Endothelial cell of umbilical vein (primary cell): Measurements from ENCODE around the gene ADAMTS12. TPM values are rescaled to one million over a fixed set of nuclear protein-coding genes. Genes with fewer than 3 reads are reported as not detected.

Experiments
- BruUV-seq: library from RNA; stranded (reverse); fragments of 400-500 nt; replicated peaks from 2 replicates; lab custom pipeline; 2021; lab: Mats Ljungman, UMichigan
- CTCF ChIA-PET: fragments of 300-600, 350-600 bp; sonication (Branson Sonifier 250); formaldehyde crosslinking; loops from one replicate; lab custom pipeline; 2021; ENCODE audit warnings: antibody characterized with exemption, inconsistent platforms; lab: Charles Lee
- POLR2A ChIA-PET: fragments of 300-600, 350-600 bp; sonication (Branson Sonifier 250); formaldehyde crosslinking; loops from one replicate; lab custom pipeline; 2021; ENCODE audit warnings: antibody characterized with exemption, inconsistent platforms; lab: Charles Lee
- DNase-seq: peaks from one replicate; pipeline ENCODE4 v3.0.0-alpha.2; 2011; ENCODE audit warnings: low read depth, low spot score
- FAIRE-seq: peaks from 2 replicates; lab custom pipeline; 2011; peaks lifted over from hg19 to GRCh38; lab: Jason Lieb, UNC
- H2AFZ ChIP-seq: 2 replicates; pipeline ENCODE4 v1.6.0; 2012; ENCODE audit warnings: low read depth, low read length, control low read depth, inconsistent platforms
- H3K27ac ChIP-seq: 2 replicates; pipeline ENCODE4 v1.5.1; 2011; ENCODE audit warnings: low read depth, mild to moderate bottlenecking, control low read depth, low read length, moderate library complexity; ENCODE audit not compliant: insufficient read depth
- H3K27me3 ChIP-seq, 2 experiments: 2 replicates each; pipeline versions ENCODE4 v1.6.0 to v1.6.1; 2011; ENCODE audit warnings: low read length in 2 of 2, mixed read lengths in 1 of 2; ENCODE audit not compliant: control insufficient read depth in 2 of 2, insufficient read depth in 2 of 2
- H3K36me3 ChIP-seq, 2 experiments: 2 replicates in 1 of 2; 3 replicates in 1 of 2; pipeline ENCODE4 v1.5.1; 2011; ENCODE audit warnings: low read length in 2 of 2, mild to moderate bottlenecking in 1 of 2, moderate library complexity in 1 of 2; ENCODE audit not compliant: control insufficient read depth in 2 of 2, insufficient read depth in 2 of 2; ENCODE audit errors: extremely low read depth in 1 of 2
- H3K4me1 ChIP-seq: 3 replicates; pipeline ENCODE4 v1.5.1; 2011; ENCODE audit warnings: mild to moderate bottlenecking, low read length; ENCODE audit not compliant: control insufficient read depth, insufficient read depth; ENCODE audit errors: extremely low read depth
- H3K4me2 ChIP-seq: 2 replicates; pipeline ENCODE4 v1.6.1; 2011; ENCODE audit warnings: low read length, control low read depth, mixed read lengths; ENCODE audit not compliant: insufficient read depth
- H3K4me3 ChIP-seq, 3 experiments: fragments of 200-600 bp in 1 of 3; sonication (generic), shearing (Covaris generic) in 1 of 3; replicated peaks in 1 of 3; 2 replicates each; pipeline ENCODE4 v1.5.1; 2011 to 2016; ENCODE audit warnings: control low read depth in 3 of 3, low read length in 3 of 3, mild to moderate bottlenecking in 2 of 3, inconsistent platforms in 1 of 3, low read depth in 1 of 3, moderate library complexity in 1 of 3; ENCODE audit not compliant: insufficient read depth in 1 of 3
- H3K79me2 ChIP-seq: 2 replicates; pipeline ENCODE4 v1.6.0; 2012; ENCODE audit warnings: low read length, inconsistent platforms; ENCODE audit not compliant: control insufficient read depth, insufficient read depth
- H3K9ac ChIP-seq: replicated peaks from 2 replicates; pipeline ENCODE3; 2011; ENCODE audit warnings: low read length, control low read depth; ENCODE audit not compliant: insufficient read depth; ENCODE audit errors: extremely low read depth
- H3K9me1 ChIP-seq: replicated peaks from 3 replicates; pipeline ENCODE4 v1.6.0; 2011; ENCODE audit warnings: mild to moderate bottlenecking, low read length; ENCODE audit not compliant: control insufficient read depth, insufficient read depth; ENCODE audit errors: extremely low read depth
- H3K9me3 ChIP-seq: replicated peaks from 2 replicates; pipeline ENCODE4 v1.5.1; 2012; ENCODE audit warnings: low read length, inconsistent platforms; ENCODE audit not compliant: control insufficient read depth, insufficient read depth
- H4K20me1 ChIP-seq: replicated peaks from 2 replicates; pipeline ENCODE3; 2011; ENCODE audit warnings: mild to moderate bottlenecking, low read length; ENCODE audit not compliant: control insufficient read depth, insufficient read depth; ENCODE audit errors: extremely low read depth
- CTCF ChIP-seq, 2 donors: IDR thresholded peaks; 1 replicate in 1 of 2; 2 replicates in 1 of 2; pipeline ENCODE4 v1.5.1; 2011; ENCODE audit warnings: low read length in 2 of 2, mild to moderate bottlenecking in 2 of 2, moderate library complexity in 2 of 2, control low read depth in 1 of 2, inconsistent platforms in 1 of 2, low read depth in 1 of 2; ENCODE audit not compliant: insufficient read depth in 1 of 2; ENCODE audit errors: extremely low read depth in 1 of 2
- EZH2 ChIP-seq: IDR thresholded peaks from 2 replicates; pipeline ENCODE4 v1.6.1; 2012; ENCODE audit warnings: borderline replicate concordance, low read depth, mild to moderate bottlenecking, moderate library complexity, low read length, inconsistent platforms; ENCODE audit not compliant: severe bottlenecking
- FOS ChIP-seq: IDR thresholded peaks from 2 replicates; pipeline ENCODE4 v1.6.1; 2011; ENCODE audit warnings: mild to moderate bottlenecking, low read length, moderate library complexity, borderline replicate concordance; ENCODE audit not compliant: insufficient read depth
- GATA2 ChIP-seq: IDR thresholded peaks from 2 replicates; pipeline ENCODE4 v1.7.0; 2011; ENCODE audit warnings: low read depth, mild to moderate bottlenecking, moderate library complexity, mixed read lengths, low read length; ENCODE audit not compliant: insufficient read length, insufficient read depth
- JUN ChIP-seq: IDR thresholded peaks from 2 replicates; pipeline ENCODE4 v1.6.1; 2011; ENCODE audit warnings: borderline replicate concordance, low read depth; ENCODE audit not compliant: insufficient read length, insufficient read depth
- MAX ChIP-seq: IDR thresholded peaks from 2 replicates; pipeline ENCODE4 v1.6.1; 2011; ENCODE audit not compliant: insufficient read depth, insufficient read length
- MYC ChIP-seq: IDR thresholded peaks from one replicate; pipeline ENCODE4 v1.6.1; 2011; ENCODE audit warnings: mild to moderate bottlenecking, low read depth, low read length
- POLR2A ChIP-seq: IDR thresholded peaks from 2 replicates; pipeline ENCODE4 v1.6.1; 2012; ENCODE audit warnings: low read depth, mild to moderate bottlenecking, control low read depth, low read length
- POLR2AphosphoS5 ChIP-seq: IDR thresholded peaks from 2 replicates; pipeline ENCODE4 v1.6.1; 2012; ENCODE audit warnings: low read depth, mild to moderate bottlenecking, control low read depth, low read length, moderate library complexity; ENCODE audit not compliant: insufficient read depth
- dilution Hi-C: fragments of 300-500 bp; cut with MboI; formaldehyde crosslinking; loops from one replicate; pipeline ENCODE4 v1.15.0; 2019; ENCODE audit warnings: low sequenced_read_pairs; ENCODE audit not compliant: extremely low pct_ligation_motif_present
- intact Hi-C: fragments of 100-400 bp; cut with micrococcal nuclease; formaldehyde crosslinking; loops from one replicate; pipeline ENCODE4 v1.10.0; 2022
- polyA plus RNA-seq, 4 experiments: library from polyadenylated mRNA; depleted of rRNA in 3 of 4; stranded (reverse) in 3 of 4; unstranded in 1 of 4; fragments of >200 nt; gene quantifications; 2 replicates each; pipeline versions ENCODE4 v1.2.1 to v1.2.3, GENCODE V29; 2011 to 2012; ENCODE audit warnings: missing spikeins in 1 of 4
- total RNA-seq: library from RNA; stranded (reverse); gene quantifications from 2 replicates; pipeline ENCODE4 v1.2.3, GENCODE V29; 2021

Gene ADAMTS12
- total and polyA plus RNA-seq, 2 donors (not counting 3 experiments of a cell fraction or from before 2014, with no cell fraction given): 0.88 TPM; not detected in 1

GRCh38 chr5:33745101-33745770 lies 146.6 kb downstream of the ADAMTS12 start:
- dilution Hi-C loops: no loop called here
- no peaks in the 10 kb centered on the region for H3K9me3 ChIP-seq
- no peaks in the 10 kb centered on the region for H4K20me1 ChIP-seq
- H3K9ac ChIP-seq: no peak overlapping the region
- H2AFZ ChIP-seq: no peak overlapping the region
- FAIRE-seq: no peak
- no peak overlapping the region for H3K4me3 ChIP-seq
- no peaks in the 10 kb centered on the region for H3K36me3 ChIP-seq
- DNase-seq: no peak
- intact Hi-C loops: no loop called here
- CTCF ChIA-PET: no interaction called here
- H3K27ac ChIP-seq: no peak overlapping the region
- no peak overlapping the region for H3K4me2 ChIP-seq
- no peaks in the 10 kb centered on the region for H3K4me1 ChIP-seq
- POLR2A ChIA-PET: no interaction called here
- no peaks in the 10 kb centered on the region for H3K79me2 ChIP-seq
- H3K9me1 ChIP-seq: no peaks in the 10 kb centered on the region
- TF ChIP-seq MAX (no peak), GATA2 (no peak), JUN (no peak), MYC (no peak), POLR2A (no peak), POLR2AphosphoS5 (no peak), EZH2 (no peak), CTCF (IDR thresholded peaks at IDR 0.05; ENCODE audit: extremely low read depth in 1 of 2, insufficient read depth in 1 of 2, low read depth in 1 of 2, low read length in 2 of 2) (no peak), FOS (no peak)
- no TSS peak for BruUV-seq
- H3K27me3 ChIP-seq: no peaks in the 10 kb centered on the region
